Measurements from ENCODE around the gene WAPL. TPM values are rescaled to one million over a fixed set of nuclear protein-coding genes. Genes with fewer than 3 reads are reported as not detected.
A peak's percentile ranks its signal among the peaks of the same experiment; 100 is the strongest.
"Not testable (repeated sequence)": the region's sequence is repeated elsewhere in the genome, so short reads cannot be mapped to it uniquely, and the experiment has no call there.

The WAPL gene
- total and polyA plus RNA-seq, 8 donors = 11.7 to 100 (median 21.1) TPM

DNA sequence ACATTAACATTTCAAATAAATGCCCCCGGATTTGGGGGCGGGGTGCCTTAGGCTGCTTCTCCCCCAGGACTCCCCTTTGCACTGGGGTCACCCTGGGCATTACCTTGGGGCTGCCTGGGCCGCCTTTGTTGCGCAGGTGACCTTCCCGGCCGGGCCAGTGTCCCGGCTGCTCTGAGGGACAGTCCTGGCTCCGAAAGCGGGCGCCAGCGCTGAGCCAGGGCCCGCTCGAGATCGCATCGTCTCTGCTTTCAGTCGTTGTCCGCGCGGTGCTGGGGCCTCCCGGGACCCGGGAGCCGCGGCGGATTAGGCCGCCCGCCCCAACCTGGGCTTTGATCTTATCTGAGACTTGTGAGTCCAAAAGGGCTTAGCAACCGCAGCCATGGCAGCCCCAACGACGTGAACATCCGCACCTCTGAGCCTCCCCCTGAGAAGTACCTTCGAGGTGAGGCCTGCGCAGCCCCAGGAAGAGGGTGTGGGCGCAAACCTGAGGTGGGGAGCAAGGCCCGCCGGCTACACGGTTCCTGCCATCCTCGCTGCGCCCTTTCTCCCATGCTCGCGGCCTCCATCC lies 14.8 kb upstream of the WAPL start:
- H3K36me3 ChIP-seq = no peaks in the 10 kb centered on the region
- TF ChIP-seq, protein P1, sequence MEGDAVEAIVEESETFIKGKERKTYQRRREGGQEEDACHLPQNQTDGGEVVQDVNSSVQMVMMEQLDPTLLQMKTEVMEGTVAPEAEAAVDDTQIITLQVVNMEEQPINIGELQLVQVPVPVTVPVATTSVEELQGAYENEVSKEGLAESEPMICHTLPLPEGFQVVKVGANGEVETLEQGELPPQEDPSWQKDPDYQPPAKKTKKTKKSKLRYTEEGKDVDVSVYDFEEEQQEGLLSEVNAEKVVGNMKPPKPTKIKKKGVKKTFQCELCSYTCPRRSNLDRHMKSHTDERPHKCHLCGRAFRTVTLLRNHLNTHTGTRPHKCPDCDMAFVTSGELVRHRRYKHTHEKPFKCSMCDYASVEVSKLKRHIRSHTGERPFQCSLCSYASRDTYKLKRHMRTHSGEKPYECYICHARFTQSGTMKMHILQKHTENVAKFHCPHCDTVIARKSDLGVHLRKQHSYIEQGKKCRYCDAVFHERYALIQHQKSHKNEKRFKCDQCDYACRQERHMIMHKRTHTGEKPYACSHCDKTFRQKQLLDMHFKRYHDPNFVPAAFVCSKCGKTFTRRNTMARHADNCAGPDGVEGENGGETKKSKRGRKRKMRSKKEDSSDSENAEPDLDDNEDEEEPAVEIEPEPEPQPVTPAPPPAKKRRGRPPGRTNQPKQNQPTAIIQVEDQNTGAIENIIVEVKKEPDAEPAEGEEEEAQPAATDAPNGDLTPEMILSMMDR (IDR thresholded peaks at IDR 0.05) = no peak
- TF ChIP-seq POLR2AphosphoS5 (IDR thresholded peaks at IDR 0.05) = no peak
- TF ChIP-seq POLR2A (IDR thresholded peaks at IDR 0.05) = no peak
- no peak for TF ChIP-seq EP300 (IDR thresholded peaks at IDR 0.05)
- H3K4me1 ChIP-seq = peaks cover 5 to 24% (median 12%) of the 10 kb centered on the region in 4 donors
- H3K9me3 ChIP-seq = no peaks in the 10 kb centered on the region
- intact Hi-C loops (cut with DNase I; ENCODE audit: low total_unique reads) = no loop called here
- DNase-seq = peak in 1 of 2 donors; percentile 73
- peak overlapping the region in 2 of 5 donors; percentile 8 to 72 for H3K27ac ChIP-seq
- H3K27me3 ChIP-seq = peaks cover 0 to 13% (median 0%) of the 10 kb centered on the region in 3 donors
- 42 to 62% (median 56%) methylated on average over 24 to 40 of the region's 40 CpGs for WGBS, 5 donors
- H3K4me3 ChIP-seq = peak overlapping the region; percentile 46 to 53 (median 48)

DNA sequence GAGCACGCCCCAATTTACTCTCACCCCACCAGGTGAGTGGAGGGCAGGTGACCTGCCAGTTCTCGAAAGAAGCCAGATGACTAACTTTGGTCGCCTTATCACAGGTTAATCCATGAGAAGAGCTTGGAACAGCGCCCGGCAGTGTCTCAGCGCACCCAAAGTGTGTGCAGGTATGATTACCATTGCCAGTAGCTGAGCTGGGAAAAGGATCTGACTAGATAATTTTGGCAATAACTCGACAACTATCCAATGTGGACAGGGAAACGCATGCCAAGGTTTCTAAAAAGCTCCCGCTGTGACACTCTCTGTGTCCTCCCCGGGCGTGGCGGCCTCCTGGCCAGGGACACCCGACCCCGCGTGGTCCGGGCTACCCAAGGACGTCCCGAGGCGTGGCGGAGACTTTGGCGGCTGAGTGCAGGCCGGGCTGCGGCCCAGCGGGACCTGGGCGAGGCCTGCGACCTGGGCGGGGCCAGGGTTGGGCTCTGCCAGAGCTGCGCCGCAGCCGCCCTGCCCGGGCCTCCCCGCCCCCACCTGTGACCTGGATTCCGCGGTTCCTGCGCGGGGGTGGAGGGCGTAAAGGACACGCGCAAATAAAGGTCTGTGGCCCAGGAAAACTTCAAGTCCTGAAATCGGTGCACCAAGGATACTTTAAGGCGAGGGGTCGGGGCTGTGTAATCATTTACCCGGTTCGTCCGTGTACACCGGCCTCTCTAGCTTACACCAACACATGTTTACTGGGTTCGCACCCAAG lies 13.7 kb upstream of the WAPL start:
- peak overlapping the region; percentile 46 to 53 (median 48) for H3K4me3 ChIP-seq
- peak; percentile 89 to 92 for DNase-seq
- H3K27ac ChIP-seq = peak overlapping the region; percentile 67 to 77 (median 72)
- H3K9me3 ChIP-seq = no peaks in the 10 kb centered on the region
- intact Hi-C loops (cut with DNase I; ENCODE audit: low total_unique reads) = no loop called here
- no peaks in the 10 kb centered on the region for H3K36me3 ChIP-seq
- WGBS, 5 donors = 10 to 33% (median 20%) methylated on average over 20 to 47 of the region's 47 CpGs
- H3K27me3 ChIP-seq = peaks cover 0 to 13% (median 0%) of the 10 kb centered on the region in 3 donors
- H3K4me1 ChIP-seq = peaks cover 5 to 24% (median 12%) of the 10 kb centered on the region in 4 donors
- TF ChIP-seq EP300 (IDR thresholded peaks at IDR 0.05) (no peak), POLR2AphosphoS5 (IDR thresholded peaks at IDR 0.05) (peak; percentile 9 to 46 (median 25))

DNA sequence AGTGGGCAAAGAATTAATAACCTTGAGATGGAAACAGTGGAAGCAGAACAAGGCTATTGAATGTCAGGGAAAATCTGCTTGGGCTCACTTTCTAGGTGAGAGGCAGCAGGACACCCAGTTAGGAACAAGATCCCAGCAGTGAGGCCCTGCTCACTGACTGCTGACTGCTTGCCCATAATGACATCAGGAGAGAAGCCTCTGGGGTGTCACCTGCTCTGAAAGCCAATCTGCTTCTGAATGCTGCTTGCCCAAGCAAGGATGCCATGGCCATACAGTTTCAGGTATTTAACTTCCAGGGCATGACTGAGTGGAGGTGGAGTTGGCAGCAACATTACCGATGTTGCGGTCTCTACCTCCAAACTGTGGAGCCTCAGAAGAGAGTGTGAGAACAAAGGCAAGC lies 11.7 kb upstream of the WAPL start:
- intact Hi-C loops (cut with DNase I; ENCODE audit: low total_unique reads) = no loop called here

DNA sequence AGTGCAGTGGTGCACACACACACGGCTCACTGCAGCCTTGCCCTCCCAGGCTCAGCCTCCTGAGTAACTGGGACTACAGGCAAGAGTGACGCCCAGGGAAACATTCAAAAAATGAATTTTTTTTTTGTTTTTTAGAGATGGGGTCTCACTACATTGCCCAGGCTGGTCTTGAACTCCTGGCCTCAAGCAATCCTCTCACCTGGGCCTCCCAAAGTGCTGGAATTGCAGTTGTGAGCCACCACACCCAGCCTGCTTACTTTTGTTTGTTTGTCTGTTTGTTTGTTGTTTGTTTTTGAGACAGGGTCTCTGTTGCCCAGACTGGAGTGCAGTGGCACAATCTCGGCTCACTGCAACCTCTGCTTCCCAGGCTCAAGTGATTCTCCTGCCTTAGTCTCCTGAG lies 7.1 kb upstream of the WAPL start:
- DNase-seq; H3K36me3 ChIP-seq; H3K27me3 ChIP-seq; H3K9me3 ChIP-seq; H3K4me3 ChIP-seq; intact Hi-C loops (cut with DNase I; ENCODE audit: low total_unique reads): not testable (repeated sequence)
- Histone ChIP-seq H3K4me1 (peaks cover 0 to 22% (median 6%) of the 10 kb centered on the region in 4 donors), H3K27ac (peak overlapping the region in 1 of 5 donors; percentile 2)
- WGBS, 5 donors = 57 to 86% (median 68%) methylated on average over 3 of the region's 3 CpGs

More for the DNA sequence above, 11.7 kb upstream of the WAPL start:
- WGBS, 5 donors = 89 to 99% (median 96%) methylated on average over 2 of the region's 2 CpGs
- no peak for DNase-seq
- no peaks in the 10 kb centered on the region for H3K9me3 ChIP-seq
- H3K36me3 ChIP-seq = no peaks in the 10 kb centered on the region
- H3K27me3 ChIP-seq = peaks cover 0 to 13% (median 0%) of the 10 kb centered on the region in 3 donors
- H3K4me3 ChIP-seq = no peak overlapping the region
- H3K4me1 ChIP-seq = peaks cover 5 to 25% (median 12%) of the 10 kb centered on the region in 4 donors
- H3K27ac ChIP-seq = no peak overlapping the region
- TF ChIP-seq EP300 (IDR thresholded peaks at IDR 0.05) = no peak

DNA sequence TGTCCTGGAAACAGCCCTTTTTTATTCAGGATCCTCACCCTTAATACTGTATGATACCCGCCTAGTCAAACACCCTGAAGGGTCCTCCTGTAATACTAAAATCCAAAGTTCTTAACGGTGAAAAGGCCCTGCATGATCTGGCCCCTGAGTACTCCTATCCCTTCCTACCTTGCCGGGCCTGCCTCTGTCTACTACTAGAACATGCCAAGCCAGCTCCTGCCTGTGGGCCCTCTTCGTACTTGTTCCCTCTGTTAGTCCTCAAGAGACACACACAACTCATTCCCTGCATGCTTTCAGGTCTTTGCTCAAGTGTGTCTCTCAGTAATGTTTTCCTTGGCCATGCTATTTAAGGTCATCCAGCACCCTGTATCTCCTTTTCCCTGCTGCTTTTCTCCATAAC lies 5.0 kb upstream of the WAPL start:
- Histone ChIP-seq H3K4me1 (peaks cover 10 to 37% (median 20%) of the 10 kb centered on the region in 4 donors), H3K36me3 (no peaks in the 10 kb centered on the region), H3K27ac (no peak overlapping the region), H3K4me3 (no peak overlapping the region), H3K27me3 (no peaks in the 10 kb centered on the region), H3K9me3 (no peaks in the 10 kb centered on the region)
- WGBS, 5 donors = 73 to 89% (median 81%) methylated on average over 4 of the region's 4 CpGs
- DNase-seq = no peak
- intact Hi-C loops (cut with DNase I; ENCODE audit: low total_unique reads) = no loop called here
- no peak for TF ChIP-seq EP300 (IDR thresholded peaks at IDR 0.05)
- TF ChIP-seq, protein P1 (IDR thresholded peaks at IDR 0.05) = no peak
- no peak for TF ChIP-seq POLR2AphosphoS5 (IDR thresholded peaks at IDR 0.05)
- TF ChIP-seq POLR2A (IDR thresholded peaks at IDR 0.05) = no peak

DNA sequence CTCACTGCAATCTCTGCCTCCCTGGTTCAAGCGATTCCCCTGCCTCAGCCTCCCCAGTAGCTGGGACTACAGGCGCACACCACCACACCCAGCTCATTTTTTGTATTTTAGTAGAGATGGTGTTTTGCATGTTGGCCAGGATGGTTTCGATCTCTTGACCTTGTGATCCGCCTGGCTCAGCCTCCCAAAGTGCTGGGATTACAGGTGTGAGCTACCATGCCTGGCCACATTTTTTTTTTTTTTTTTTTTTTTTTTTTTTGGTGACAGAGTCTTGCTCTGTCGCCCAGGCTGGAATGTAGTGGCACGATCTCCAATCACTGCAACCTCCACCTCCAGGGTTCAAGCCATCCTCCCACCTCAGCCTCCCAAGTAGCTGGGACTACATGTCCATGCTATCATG lies 4.1 kb upstream of the WAPL start:
- H3K4me3 ChIP-seq; H3K27me3 ChIP-seq; H3K9me3 ChIP-seq; intact Hi-C loops (cut with DNase I; ENCODE audit: low total_unique reads); DNase-seq; H3K36me3 ChIP-seq; H3K27ac ChIP-seq: not testable (repeated sequence)
- peaks cover 10 to 38% (median 20%) of the 10 kb centered on the region in 4 donors for H3K4me1 ChIP-seq
- 96 to 100% (median 97%) methylated on average over 6 of the region's 6 CpGs for WGBS, 5 donors
